DND-41 (cell line): ENCODE measurements around the gene GMPR.

ENCODE experiments used
- ATAC-seq: fragments of 200-7000 bp; cut with Tn5 transposase; 3 replicates; pipeline ENCODE4 v1.9.1; 2021; ENCODE audit warnings: low read depth; ENCODE audit not compliant: insufficient read depth
- DNase-seq: peaks from one replicate; pipeline ENCODE4 v3.0.0-alpha.2; 2020
- H2AFZ ChIP-seq: 2 replicates; pipeline ENCODE4 v1.6.0; 2012; ENCODE audit warnings: low read depth, low read length
- H3K27ac ChIP-seq: 2 replicates; pipeline ENCODE4 v1.5.1; 2012; ENCODE audit warnings: low read length, inconsistent platforms
- H3K27me3 ChIP-seq: fragments of 200-600 bp; sonication (generic); 2 replicates; pipeline ENCODE4 v1.6.0; 2012; ENCODE audit warnings: low read length, mild to moderate bottlenecking, inconsistent platforms; ENCODE audit not compliant: insufficient read depth, poor library complexity
- H3K36me3 ChIP-seq: 2 replicates; pipeline ENCODE4 v1.5.1; 2012; ENCODE audit warnings: low read length, inconsistent platforms; ENCODE audit not compliant: insufficient read depth
- H3K4me1 ChIP-seq: 2 replicates; pipeline ENCODE4 v1.5.1; 2012; ENCODE audit warnings: mild to moderate bottlenecking, low read length; ENCODE audit not compliant: insufficient read depth
- H3K4me2 ChIP-seq: 2 replicates; pipeline ENCODE4 v1.6.0; 2012; ENCODE audit warnings: mild to moderate bottlenecking, moderate library complexity, low read length, inconsistent platforms; ENCODE audit not compliant: insufficient read depth
- H3K4me3 ChIP-seq, 2 experiments: fragments of 200-600 bp in 1 of 2; shearing (Covaris generic) in 1 of 2; 2 replicates each; pipeline ENCODE4 v1.5.1; 2012 to 2016; ENCODE audit warnings: inconsistent platforms in 2 of 2, low read length in 2 of 2, mild to moderate bottlenecking in 2 of 2, low read depth in 1 of 2, moderate library complexity in 1 of 2
- H3K79me2 ChIP-seq: 2 replicates; pipeline ENCODE4 v1.6.0; 2012; ENCODE audit warnings: low read length, inconsistent platforms; ENCODE audit not compliant: insufficient read depth
- H3K9ac ChIP-seq: 2 replicates; pipeline ENCODE4 v1.6.0; 2012; ENCODE audit warnings: low read depth, mild to moderate bottlenecking, inconsistent platforms, low read length, moderate library complexity
- H3K9me3 ChIP-seq: 2 replicates; pipeline ENCODE4 v1.5.1; 2012; ENCODE audit warnings: low read length, moderate library complexity, mild to moderate bottlenecking, inconsistent platforms; ENCODE audit not compliant: insufficient read depth, severe bottlenecking
- H4K20me1 ChIP-seq: 2 replicates; pipeline ENCODE4 v1.6.0; 2012; ENCODE audit warnings: low read length; ENCODE audit not compliant: insufficient read depth
- CTCF ChIP-seq: IDR thresholded peaks from 2 replicates; pipeline ENCODE4 v1.5.1; 2012; ENCODE audit warnings: borderline replicate concordance, low read length, moderate library complexity, mild to moderate bottlenecking; ENCODE audit not compliant: poor library complexity, severe bottlenecking; ENCODE audit errors: extremely low read depth
- EZH2 ChIP-seq: IDR thresholded peaks from 3 replicates; pipeline ENCODE4 v1.6.1; 2012; ENCODE audit warnings: borderline replicate concordance, low read depth, mild to moderate bottlenecking, moderate library complexity, low read length, inconsistent platforms; ENCODE audit not compliant: severe bottlenecking

The GMPR gene

GRCh38 chr6:16272201-16272600 lies 33.8 kb downstream of the GMPR start:
- no peak overlapping the region for H3K4me2 ChIP-seq
- no peak overlapping the region for H3K4me3 ChIP-seq
- H3K36me3 ChIP-seq: no peaks in the 10 kb centered on the region
- H3K4me1 ChIP-seq: no peaks in the 10 kb centered on the region
- DNase-seq (no peak), ATAC-seq (no peak)
- no peak overlapping the region for H2AFZ ChIP-seq
- no peaks in the 10 kb centered on the region for H3K79me2 ChIP-seq
- H3K9me3 ChIP-seq: no peaks in the 10 kb centered on the region
- H3K9ac ChIP-seq: no peak overlapping the region
- H3K27ac ChIP-seq: no peak overlapping the region
- TF ChIP-seq EZH2 (no peak), CTCF (no peak)
- H4K20me1 ChIP-seq: no peaks in the 10 kb centered on the region
- no peaks in the 10 kb centered on the region for H3K27me3 ChIP-seq

- Histone ChIP-seq H3K4me2 (no peak overlapping the region), H2AFZ (no peak overlapping the region), H3K27ac (no peak overlapping the region), H3K9ac (no peak overlapping the region), H3K27me3 (no peaks in the 10 kb centered on the region), H3K9me3 (no peaks in the 10 kb centered on the region), H3K79me2 (no peaks in the 10 kb centered on the region), H3K4me1 (no peaks in the 10 kb centered on the region), H3K4me3 (no peak overlapping the region), H3K36me3 (no peaks in the 10 kb centered on the region), H4K20me1 (no peaks in the 10 kb centered on the region)
- TF ChIP-seq CTCF (no peak), EZH2 (no peak)
- ATAC-seq (no peak), DNase-seq (no peak)
Measured at GRCh38 chr6:16273256-16273655, 34.9 kb downstream of the GMPR start.

- Histone ChIP-seq H4K20me1 (no peaks in the 10 kb centered on the region), H3K36me3 (no peaks in the 10 kb centered on the region), H3K4me2 (no peak overlapping the region), H3K4me1 (no peaks in the 10 kb centered on the region), H3K27ac (no peak overlapping the region), H3K4me3 (no peak overlapping the region), H2AFZ (no peak overlapping the region), H3K9me3 (no peaks in the 10 kb centered on the region), H3K27me3 (no peaks in the 10 kb centered on the region), H3K79me2 (no peaks in the 10 kb centered on the region), H3K9ac (no peak overlapping the region)
- no peak for DNase-seq
- no peak for ATAC-seq
- TF ChIP-seq EZH2 (no peak), CTCF (no peak)
Measured at GRCh38 chr6:16274483-16274882, 36.1 kb downstream of the GMPR start.
